Kidney epithelial cell (primary cell): Measurements from ENCODE around the gene RASL12. TPM values are rescaled to one million over a fixed set of nuclear protein-coding genes. Genes with fewer than 3 reads are reported as not detected.

Experiments
- DNase-seq: peaks from one replicate; pipeline ENCODE4 v3.0.0-alpha.2; 2010; ENCODE audit warnings: low read depth
- H3K27me3 ChIP-seq: 2 replicates; pipeline ENCODE4 v1.6.0; 2011; ENCODE audit warnings: low read length; ENCODE audit not compliant: control insufficient read depth, insufficient read depth
- H3K36me3 ChIP-seq: 2 replicates; pipeline ENCODE4 v1.5.1; 2011; ENCODE audit warnings: low read length; ENCODE audit not compliant: control insufficient read depth, insufficient read depth
- H3K4me3 ChIP-seq: 2 replicates; pipeline ENCODE4 v1.5.1; 2011; ENCODE audit warnings: low read depth, mild to moderate bottlenecking, control low read depth, low read length
- total RNA-seq: library from RNA; depleted of rRNA; stranded (reverse); fragments of >200 nt; gene quantifications from 2 replicates; pipeline ENCODE4 v1.2.3, GENCODE V29; 2015
- TF ChIP-seq, protein P1 (sequence below): IDR thresholded peaks from 2 replicates; pipeline ENCODE4 v1.5.1; 2011; ENCODE audit warnings: mild to moderate bottlenecking, moderate library complexity, low read length, control low read depth, inconsistent platforms; ENCODE audit not compliant: insufficient read depth, poor library complexity, severe bottlenecking

The RASL12 gene
- total RNA-seq, 1 donor from 2014 or later: 0.92 TPM

GRCh38 chr15:65008983-65009382, 58.8 kb downstream of the RASL12 start:
- no peaks in the 10 kb centered on the region for H3K36me3 ChIP-seq
- TF ChIP-seq, protein P1, sequence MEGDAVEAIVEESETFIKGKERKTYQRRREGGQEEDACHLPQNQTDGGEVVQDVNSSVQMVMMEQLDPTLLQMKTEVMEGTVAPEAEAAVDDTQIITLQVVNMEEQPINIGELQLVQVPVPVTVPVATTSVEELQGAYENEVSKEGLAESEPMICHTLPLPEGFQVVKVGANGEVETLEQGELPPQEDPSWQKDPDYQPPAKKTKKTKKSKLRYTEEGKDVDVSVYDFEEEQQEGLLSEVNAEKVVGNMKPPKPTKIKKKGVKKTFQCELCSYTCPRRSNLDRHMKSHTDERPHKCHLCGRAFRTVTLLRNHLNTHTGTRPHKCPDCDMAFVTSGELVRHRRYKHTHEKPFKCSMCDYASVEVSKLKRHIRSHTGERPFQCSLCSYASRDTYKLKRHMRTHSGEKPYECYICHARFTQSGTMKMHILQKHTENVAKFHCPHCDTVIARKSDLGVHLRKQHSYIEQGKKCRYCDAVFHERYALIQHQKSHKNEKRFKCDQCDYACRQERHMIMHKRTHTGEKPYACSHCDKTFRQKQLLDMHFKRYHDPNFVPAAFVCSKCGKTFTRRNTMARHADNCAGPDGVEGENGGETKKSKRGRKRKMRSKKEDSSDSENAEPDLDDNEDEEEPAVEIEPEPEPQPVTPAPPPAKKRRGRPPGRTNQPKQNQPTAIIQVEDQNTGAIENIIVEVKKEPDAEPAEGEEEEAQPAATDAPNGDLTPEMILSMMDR: no peak
- no peak overlapping the region for H3K4me3 ChIP-seq
- DNase-seq: no peak
- H3K27me3 ChIP-seq: no peaks in the 10 kb centered on the region

GRCh38 chr15:65006876-65007275, 60.9 kb downstream of the RASL12 start:
- no peaks in the 10 kb centered on the region for H3K36me3 ChIP-seq
- no peak for DNase-seq
- no peak overlapping the region for H3K4me3 ChIP-seq
- TF ChIP-seq, protein P1: no peak
- no peaks in the 10 kb centered on the region for H3K27me3 ChIP-seq

DNA sequence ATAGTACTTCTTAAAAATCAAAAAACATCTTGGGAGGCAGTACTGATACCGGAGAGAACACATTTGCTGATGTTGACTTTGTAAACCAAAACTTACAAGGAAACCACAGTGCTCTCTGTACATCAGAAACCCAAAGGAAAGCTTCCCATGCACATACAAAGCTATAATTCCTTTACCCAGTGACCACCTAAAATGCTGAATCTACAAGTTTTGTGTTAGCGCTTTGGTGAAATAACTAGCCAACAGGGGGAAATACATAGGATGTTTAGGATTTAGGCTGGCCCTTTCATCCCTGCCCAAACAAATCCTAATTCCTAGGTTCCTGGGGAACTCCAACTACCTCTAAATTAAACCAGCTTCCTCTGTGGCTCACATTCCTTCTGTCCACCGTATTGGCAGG, 62.8 kb downstream of the RASL12 start:
- no peaks in the 10 kb centered on the region for H3K36me3 ChIP-seq

More for the DNA sequence above, 62.8 kb downstream of the RASL12 start:
- DNase-seq: no peak
- TF ChIP-seq, protein P1: no peak
- Histone ChIP-seq H3K4me3 (no peak overlapping the region), H3K27me3 (no peaks in the 10 kb centered on the region)

Other genes starting within 250 kb of the RASL12 start
- 1.9 and 2.3 TPM in 2 replicates for gene PIF1, start 242.3 kb downstream of the RASL12 start, total RNA-seq
- 11.0 and 13.4 TPM in 2 replicates for gene PLEKHO2, start 226.1 kb downstream of the RASL12 start, total RNA-seq
- gene ANKDD1A, start 156.1 kb downstream of the RASL12 start, total RNA-seq: 1.9 and 2.4 TPM in 2 replicates
- gene SPG21, start 78.1 kb downstream of the RASL12 start, total RNA-seq: 116 and 118 TPM in 2 replicates
- gene MTFMT, start 38.4 kb downstream of the RASL12 start, total RNA-seq: 17.3 and 18.5 TPM in 2 replicates
- gene SLC51B, start 22.6 kb downstream of the RASL12 start, total RNA-seq: not detected in 2 replicates
- gene KBTBD13, start 8.8 kb upstream of the RASL12 start, total RNA-seq: not detected in 2 replicates
- 0.68 and 1.2 TPM in 2 replicates for gene UBAP1L, start 47.2 kb upstream of the RASL12 start, total RNA-seq
- gene PDCD7, start 65.8 kb upstream of the RASL12 start, total RNA-seq: 20.2 and 25.6 TPM in 2 replicates
- gene CLPX, start 117.4 kb upstream of the RASL12 start, total RNA-seq: 28.1 and 29.6 TPM in 2 replicates
- gene CILP, start 143.5 kb upstream of the RASL12 start, total RNA-seq: not detected in 2 replicates
- gene PARP16, start 218.9 kb upstream of the RASL12 start, total RNA-seq: 9.2 and 11.8 TPM in 2 replicates
- not detected in 2 replicates for gene RNU5A-1, start 228.1 kb upstream of the RASL12 start, total RNA-seq
- not detected in 2 replicates for gene RNU5B-1, start 236.7 kb upstream of the RASL12 start, total RNA-seq